WTC11 (cell line): Measurements from ENCODE around the gene MAP7.

Experiments
- AFF4 ChIP-seq: sonication (generic); formaldehyde crosslinking; IDR thresholded peaks from 2 replicates; pipeline ENCODE4 v1.8.1; 2023; ENCODE audit warnings: mild to moderate bottlenecking, missing genetic modification reagents, borderline replicate concordance
- CREM ChIP-seq: sonication (generic); formaldehyde crosslinking; IDR thresholded peaks from 2 replicates; pipeline ENCODE4 v1.8.1; 2022; ENCODE audit warnings: mild to moderate bottlenecking, missing genetic modification reagents, moderate library complexity
- CTCF ChIP-seq: fragments of 200-600 bp; IDR thresholded peaks from 2 replicates; pipeline ENCODE4 v1.8.0; 2022; ENCODE audit warnings: antibody characterized with exemption
- ELF4 ChIP-seq: sonication (generic); formaldehyde crosslinking; IDR thresholded peaks from 2 replicates; pipeline ENCODE4 v1.8.1; 2022; ENCODE audit warnings: low read depth, mild to moderate bottlenecking, moderate library complexity, missing genetic modification reagents
- ESRRA ChIP-seq: sonication (generic); formaldehyde crosslinking; IDR thresholded peaks from 2 replicates; pipeline ENCODE4 v1.8.1; 2022; ENCODE audit warnings: mild to moderate bottlenecking, missing genetic modification reagents, borderline replicate concordance
- ETV6 ChIP-seq: sonication (generic); formaldehyde crosslinking; IDR thresholded peaks from 2 replicates; pipeline ENCODE4 v1.8.1; 2022; ENCODE audit warnings: mild to moderate bottlenecking, missing genetic modification reagents
- MLX ChIP-seq: sonication (generic); formaldehyde crosslinking; IDR thresholded peaks from 2 replicates; pipeline ENCODE4 v1.8.1; 2023; ENCODE audit warnings: mild to moderate bottlenecking, missing genetic modification reagents, moderate library complexity
- NR2C2 ChIP-seq: sonication (generic); formaldehyde crosslinking; IDR thresholded peaks from 2 replicates; pipeline ENCODE4 v1.8.0; 2022; ENCODE audit warnings: mild to moderate bottlenecking, missing genetic modification reagents
- TCF7 ChIP-seq: sonication (generic); formaldehyde crosslinking; IDR thresholded peaks from 2 replicates; pipeline ENCODE4 v1.8.0; 2022; ENCODE audit warnings: mild to moderate bottlenecking, low read depth, missing genetic modification reagents, moderate library complexity
- TEAD1 ChIP-seq: sonication (generic); formaldehyde crosslinking; IDR thresholded peaks from 2 replicates; pipeline ENCODE4 v1.8.0; 2022; ENCODE audit warnings: mild to moderate bottlenecking, missing genetic modification reagents
- ZSCAN18 ChIP-seq: fragments of 250-450 bp; sonication (Bioruptor Pico); IDR thresholded peaks from 2 replicates; pipeline ENCODE4 v2.1.2; 2022; ENCODE audit warnings: mild to moderate bottlenecking, moderate library complexity
- TF ChIP-seq, protein P1 (sequence below): sonication (generic); formaldehyde crosslinking; conservative IDR thresholded peaks from 2 replicates; pipeline ENCODE4 v1.8.1; 2023; ENCODE audit warnings: mild to moderate bottlenecking, low read depth, missing genetic modification reagents, moderate library complexity
- TF ChIP-seq, protein P2 (sequence below): sonication (generic); formaldehyde crosslinking; IDR thresholded peaks from 2 replicates; pipeline ENCODE4 v1.8.1; 2022; ENCODE audit warnings: mild to moderate bottlenecking, moderate library complexity, missing genetic modification reagents

DNA sequence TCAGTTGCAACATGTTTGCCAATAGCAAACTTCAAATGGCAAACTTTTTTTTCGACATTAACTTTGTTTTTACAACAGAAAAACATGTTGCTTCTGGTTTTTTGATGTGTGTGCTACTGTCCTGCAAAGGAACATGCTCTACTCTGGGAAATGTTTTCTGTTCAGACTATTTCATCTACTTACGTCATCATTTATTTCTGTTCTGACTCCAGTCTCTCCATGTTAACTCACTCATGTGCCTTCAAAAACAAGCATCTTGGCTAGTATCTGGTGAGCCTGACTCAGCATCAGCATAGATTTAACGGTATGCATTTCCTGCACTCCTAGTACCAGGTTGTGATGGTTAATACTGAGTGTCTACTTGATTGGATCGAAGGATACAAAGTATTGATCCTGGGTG is 36.1 kb upstream of the MAP7 start:
- TF ChIP-seq NR2C2: no peak
- TF ChIP-seq ELF4 (CRISPR knock-in tag): no peak
- TF ChIP-seq, protein P1, sequence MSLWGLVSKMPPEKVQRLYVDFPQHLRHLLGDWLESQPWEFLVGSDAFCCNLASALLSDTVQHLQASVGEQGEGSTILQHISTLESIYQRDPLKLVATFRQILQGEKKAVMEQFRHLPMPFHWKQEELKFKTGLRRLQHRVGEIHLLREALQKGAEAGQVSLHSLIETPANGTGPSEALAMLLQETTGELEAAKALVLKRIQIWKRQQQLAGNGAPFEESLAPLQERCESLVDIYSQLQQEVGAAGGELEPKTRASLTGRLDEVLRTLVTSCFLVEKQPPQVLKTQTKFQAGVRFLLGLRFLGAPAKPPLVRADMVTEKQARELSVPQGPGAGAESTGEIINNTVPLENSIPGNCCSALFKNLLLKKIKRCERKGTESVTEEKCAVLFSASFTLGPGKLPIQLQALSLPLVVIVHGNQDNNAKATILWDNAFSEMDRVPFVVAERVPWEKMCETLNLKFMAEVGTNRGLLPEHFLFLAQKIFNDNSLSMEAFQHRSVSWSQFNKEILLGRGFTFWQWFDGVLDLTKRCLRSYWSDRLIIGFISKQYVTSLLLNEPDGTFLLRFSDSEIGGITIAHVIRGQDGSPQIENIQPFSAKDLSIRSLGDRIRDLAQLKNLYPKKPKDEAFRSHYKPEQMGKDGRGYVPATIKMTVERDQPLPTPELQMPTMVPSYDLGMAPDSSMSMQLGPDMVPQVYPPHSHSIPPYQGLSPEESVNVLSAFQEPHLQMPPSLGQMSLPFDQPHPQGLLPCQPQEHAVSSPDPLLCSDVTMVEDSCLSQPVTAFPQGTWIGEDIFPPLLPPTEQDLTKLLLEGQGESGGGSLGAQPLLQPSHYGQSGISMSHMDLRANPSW (CRISPR knock-in tag): no peak
- TF ChIP-seq, protein P2, sequence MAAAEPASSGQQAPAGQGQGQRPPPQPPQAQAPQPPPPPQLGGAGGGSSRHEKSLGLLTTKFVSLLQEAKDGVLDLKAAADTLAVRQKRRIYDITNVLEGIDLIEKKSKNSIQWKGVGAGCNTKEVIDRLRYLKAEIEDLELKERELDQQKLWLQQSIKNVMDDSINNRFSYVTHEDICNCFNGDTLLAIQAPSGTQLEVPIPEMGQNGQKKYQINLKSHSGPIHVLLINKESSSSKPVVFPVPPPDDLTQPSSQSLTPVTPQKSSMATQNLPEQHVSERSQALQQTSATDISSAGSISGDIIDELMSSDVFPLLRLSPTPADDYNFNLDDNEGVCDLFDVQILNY (CRISPR knock-in tag): no peak
- TF ChIP-seq CTCF: no peak
- TF ChIP-seq TEAD1: no peak
- no peak for TF ChIP-seq AFF4 (CRISPR knock-in tag)
- no peak for TF ChIP-seq ZSCAN18
- TF ChIP-seq ESRRA (CRISPR knock-in tag): no peak
- no peak for TF ChIP-seq TCF7 (CRISPR knock-in tag)
- no peak for TF ChIP-seq ETV6 (CRISPR knock-in tag)
- no peak for TF ChIP-seq CREM (CRISPR knock-in tag)
- no peak for TF ChIP-seq MLX (CRISPR knock-in tag)
